ENCODE measurements around the gene LARGE1. TPM values are rescaled to one million over a fixed set of nuclear protein-coding genes. Genes with fewer than 3 reads are reported as not detected.

LARGE1 gene
- total RNA-seq, 1 donor from 2014 or later: 81.2 TPM

- Mint-ChIP-seq H3K9me3 (ENCODE audit: unreplicated experiment) (peaks cover 10% of the 10 kb centered on the region), H3K36me3 (ENCODE audit: unreplicated experiment) (peaks cover 13% of the 10 kb centered on the region), H3K27me3 (ENCODE audit: unreplicated experiment) (peaks cover 5% of the 10 kb centered on the region), H3K4me3 (ENCODE audit: unreplicated experiment) (no peak overlapping the region), H3K27ac (ENCODE audit: unreplicated experiment) (no peak overlapping the region), H3K4me1 (ENCODE audit: low read depth, unreplicated experiment) (peaks cover 8% of the 10 kb centered on the region)
- no peak for DNase-seq
- no peak for TF ChIP-seq CTCF (IDR thresholded peaks at IDR 0.05; ENCODE audit: partially characterized antibody, unreplicated experiment)
These were observed 222.6 kb downstream of the LARGE1 start for GRCh38 chr22:33697640-33698039.

DNA sequence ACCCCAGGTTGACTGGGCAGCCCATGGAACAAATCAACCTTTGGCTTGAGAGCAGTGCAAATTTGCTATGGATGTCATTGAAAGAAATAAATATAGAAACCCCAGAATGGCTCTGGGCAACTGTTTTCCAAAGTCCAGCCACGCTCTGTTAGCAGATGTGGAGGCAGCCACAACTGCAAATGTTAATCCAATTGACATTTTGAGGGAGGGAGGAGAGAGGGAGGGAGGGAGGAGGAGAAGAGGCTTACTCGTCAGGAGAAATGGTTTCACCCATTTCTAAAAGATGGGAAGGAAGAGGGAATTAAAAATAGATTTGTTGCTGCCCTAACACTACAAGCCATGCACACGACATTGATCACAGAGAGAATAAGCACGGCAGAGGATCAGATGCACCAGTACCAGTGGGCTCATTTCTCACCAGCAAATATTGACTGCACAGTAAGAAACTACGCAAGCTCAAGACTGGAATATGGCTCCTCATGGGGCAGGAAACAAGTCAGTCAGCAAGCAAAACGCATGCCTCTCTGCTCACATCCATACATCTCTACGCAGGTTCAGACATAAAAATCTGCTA is 229.1 kb downstream of the LARGE1 start:
- Mint-ChIP-seq H3K36me3 (ENCODE audit: unreplicated experiment) (peaks cover 7% of the 10 kb centered on the region), H3K27ac (ENCODE audit: unreplicated experiment) (no peak overlapping the region), H3K27me3 (ENCODE audit: unreplicated experiment) (peaks cover 3% of the 10 kb centered on the region), H3K4me1 (ENCODE audit: low read depth, unreplicated experiment) (peaks cover 12% of the 10 kb centered on the region), H3K9me3 (ENCODE audit: unreplicated experiment) (peaks cover 3% of the 10 kb centered on the region), H3K4me3 (ENCODE audit: unreplicated experiment) (no peak overlapping the region)
- DNase-seq: no peak
- no peak for TF ChIP-seq CTCF (IDR thresholded peaks at IDR 0.05; ENCODE audit: partially characterized antibody, unreplicated experiment)

GRCh38 chr22:33688903-33689302 is 231.4 kb downstream of the LARGE1 start:
- Mint-ChIP-seq H3K27me3 (ENCODE audit: unreplicated experiment) (peaks cover 3% of the 10 kb centered on the region), H3K36me3 (ENCODE audit: unreplicated experiment) (peaks cover 7% of the 10 kb centered on the region), H3K27ac (ENCODE audit: unreplicated experiment) (no peak overlapping the region), H3K4me3 (ENCODE audit: unreplicated experiment) (no peak overlapping the region), H3K4me1 (ENCODE audit: low read depth, unreplicated experiment) (peaks cover 12% of the 10 kb centered on the region), H3K9me3 (ENCODE audit: unreplicated experiment) (peaks cover 1% of the 10 kb centered on the region)
- no peak for DNase-seq
- no peak for TF ChIP-seq CTCF (IDR thresholded peaks at IDR 0.05; ENCODE audit: partially characterized antibody, unreplicated experiment)

GRCh38 chr22:33687464-33687863 is 232.8 kb downstream of the LARGE1 start:
- DNase-seq: no peak
- H3K27me3 Mint-ChIP-seq (ENCODE audit: unreplicated experiment): peaks cover 3% of the 10 kb centered on the region
- no peak overlapping the region for H3K4me3 Mint-ChIP-seq (ENCODE audit: unreplicated experiment)
- peaks cover 1% of the 10 kb centered on the region for H3K9me3 Mint-ChIP-seq (ENCODE audit: unreplicated experiment)
- TF ChIP-seq CTCF (IDR thresholded peaks at IDR 0.05; ENCODE audit: partially characterized antibody, unreplicated experiment): no peak
- H3K27ac Mint-ChIP-seq (ENCODE audit: unreplicated experiment): no peak overlapping the region
- peaks cover 12% of the 10 kb centered on the region for H3K4me1 Mint-ChIP-seq (ENCODE audit: low read depth, unreplicated experiment)
- H3K36me3 Mint-ChIP-seq (ENCODE audit: unreplicated experiment): peaks cover under 1% of the 10 kb centered on the region

GRCh38 chr22:33684087-33684486 is 236.2 kb downstream of the LARGE1 start:
- H3K9me3 Mint-ChIP-seq (ENCODE audit: unreplicated experiment): peaks cover 1% of the 10 kb centered on the region
- H3K27me3 Mint-ChIP-seq (ENCODE audit: unreplicated experiment): no peaks in the 10 kb centered on the region
- no peaks in the 10 kb centered on the region for H3K36me3 Mint-ChIP-seq (ENCODE audit: unreplicated experiment)
- TF ChIP-seq CTCF (IDR thresholded peaks at IDR 0.05; ENCODE audit: partially characterized antibody, unreplicated experiment): no peak
- H3K4me3 Mint-ChIP-seq (ENCODE audit: unreplicated experiment): no peak overlapping the region
- H3K4me1 Mint-ChIP-seq (ENCODE audit: low read depth, unreplicated experiment): peaks cover 7% of the 10 kb centered on the region
- H3K27ac Mint-ChIP-seq (ENCODE audit: unreplicated experiment): no peak overlapping the region
- DNase-seq: no peak

All from glutamatergic neuron (in vitro differentiated cells).